ENCODE data around the gene PTBP1.

Gene PTBP1

GRCh38 chr19:782878-783668 lies 14.2 kb upstream of the PTBP1 start:
- no peak for DNase-seq (ENCODE audit: low read depth, low spot score)
- Histone ChIP-seq H3K9me3 (ENCODE audit: insufficient read depth, low read length) (no peaks in the 10 kb centered on the region), H3K36me3 (ENCODE audit: insufficient read depth, insufficient read length, low read length) (peaks cover 25% of the 10 kb centered on the region), H3K4me3 (ENCODE audit: insufficient read length, low read depth) (peak overlapping the region; percentile 64), H3K9ac (ENCODE audit: insufficient read length, low read depth) (peak overlapping the region; percentile 80), H3K27me3 (ENCODE audit: insufficient read depth, insufficient read length) (no peaks in the 10 kb centered on the region), H3K4me1 (ENCODE audit: insufficient read depth, insufficient read length) (peaks cover 9% of the 10 kb centered on the region)
- TF ChIP-seq SUZ12 (IDR thresholded peaks at IDR 0.05; ENCODE audit: extremely low read depth, insufficient read depth, insufficient read length): no peak

DNA sequence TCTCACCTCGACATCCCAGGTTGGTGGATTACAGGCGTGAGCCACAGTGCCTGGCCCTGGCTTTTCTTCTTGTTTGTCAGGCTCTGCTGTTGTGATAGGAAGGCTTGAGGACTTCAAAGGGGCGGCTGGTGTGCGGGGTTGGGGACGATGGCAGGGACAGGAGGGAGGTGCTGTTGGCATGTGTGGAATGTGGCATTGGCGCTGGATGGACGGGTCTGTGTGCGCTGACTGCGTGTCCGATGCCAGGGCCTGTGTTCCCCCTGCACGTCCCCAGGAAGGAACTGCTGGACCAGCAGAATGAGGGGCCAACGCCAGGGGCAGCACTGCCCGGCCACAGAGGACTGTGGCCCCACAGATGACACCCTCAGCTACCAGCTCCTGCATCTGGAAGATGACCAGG lies 12.7 kb upstream of the PTBP1 start:
- Histone ChIP-seq H3K9me3 (ENCODE audit: insufficient read depth, low read length) (no peaks in the 10 kb centered on the region), H3K36me3 (ENCODE audit: insufficient read depth, insufficient read length, low read length) (peaks cover 23% of the 10 kb centered on the region), H3K9ac (ENCODE audit: insufficient read length, low read depth) (peak overlapping the region; percentile 76), H3K4me1 (ENCODE audit: insufficient read depth, insufficient read length) (peaks cover 15% of the 10 kb centered on the region), H3K4me3 (ENCODE audit: insufficient read length, low read depth) (no peak overlapping the region), H3K27me3 (ENCODE audit: insufficient read depth, insufficient read length) (no peaks in the 10 kb centered on the region)
- no peak for DNase-seq (ENCODE audit: low read depth, low spot score)
- TF ChIP-seq YY1 (IDR thresholded peaks at IDR 0.05; ENCODE audit: insufficient read depth, insufficient read length): no peak
- no peak for TF ChIP-seq SUZ12 (IDR thresholded peaks at IDR 0.05; ENCODE audit: extremely low read depth, insufficient read depth, insufficient read length)
- TF ChIP-seq ZNF274 (IDR thresholded peaks at IDR 0.05; ENCODE audit: low read depth, low read length): no peak

- DNase-seq (ENCODE audit: low read depth, low spot score): no peak
- no peak for TF ChIP-seq ZNF274 (IDR thresholded peaks at IDR 0.05; ENCODE audit: low read depth, low read length)
- TF ChIP-seq SUZ12 (IDR thresholded peaks at IDR 0.05; ENCODE audit: extremely low read depth, insufficient read depth, insufficient read length): no peak
- no peak for TF ChIP-seq YY1 (IDR thresholded peaks at IDR 0.05; ENCODE audit: insufficient read depth, insufficient read length)
- Histone ChIP-seq H3K9me3 (ENCODE audit: insufficient read depth, low read length) (no peaks in the 10 kb centered on the region), H3K9ac (ENCODE audit: insufficient read length, low read depth) (peak overlapping the region; percentile 21), H3K36me3 (ENCODE audit: insufficient read depth, insufficient read length, low read length) (peaks cover 23% of the 10 kb centered on the region), H3K4me3 (ENCODE audit: insufficient read length, low read depth) (no peak overlapping the region), H3K27me3 (ENCODE audit: insufficient read depth, insufficient read length) (no peaks in the 10 kb centered on the region), H3K4me1 (ENCODE audit: insufficient read depth, insufficient read length) (peaks cover 12% of the 10 kb centered on the region)
Observed at GRCh38 chr19:787536-787935, 9.7 kb upstream of the PTBP1 start.

DNA sequence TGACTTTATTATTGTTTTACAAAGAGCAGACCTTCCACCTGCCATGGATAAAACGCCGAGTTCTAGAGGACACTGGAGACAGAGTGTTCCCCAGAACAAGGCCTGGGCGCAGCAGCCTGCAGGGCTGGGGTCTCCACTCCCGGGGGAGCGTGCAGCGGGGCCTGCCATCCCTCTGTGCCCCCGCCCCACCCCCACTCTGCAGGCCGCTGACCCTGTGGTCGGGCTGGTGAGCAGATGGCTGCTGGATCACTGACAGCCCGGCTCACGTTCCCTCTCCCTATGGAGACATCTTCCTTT lies 8.6 kb upstream of the PTBP1 start:
- DNase-seq (ENCODE audit: low read depth, low spot score): no peak
- Histone ChIP-seq H3K9ac (ENCODE audit: insufficient read length, low read depth) (peak overlapping the region; percentile 72), H3K36me3 (ENCODE audit: insufficient read depth, insufficient read length, low read length) (peaks cover 23% of the 10 kb centered on the region), H3K9me3 (ENCODE audit: insufficient read depth, low read length) (no peaks in the 10 kb centered on the region), H3K4me3 (ENCODE audit: insufficient read length, low read depth) (no peak overlapping the region), H3K4me1 (ENCODE audit: insufficient read depth, insufficient read length) (peaks cover 15% of the 10 kb centered on the region), H3K27me3 (ENCODE audit: insufficient read depth, insufficient read length) (no peaks in the 10 kb centered on the region)
- TF ChIP-seq ZNF274 (IDR thresholded peaks at IDR 0.05; ENCODE audit: low read depth, low read length) (no peak), SUZ12 (IDR thresholded peaks at IDR 0.05; ENCODE audit: extremely low read depth, insufficient read depth, insufficient read length) (no peak), YY1 (IDR thresholded peaks at IDR 0.05; ENCODE audit: insufficient read depth, insufficient read length) (no peak)

DNA sequence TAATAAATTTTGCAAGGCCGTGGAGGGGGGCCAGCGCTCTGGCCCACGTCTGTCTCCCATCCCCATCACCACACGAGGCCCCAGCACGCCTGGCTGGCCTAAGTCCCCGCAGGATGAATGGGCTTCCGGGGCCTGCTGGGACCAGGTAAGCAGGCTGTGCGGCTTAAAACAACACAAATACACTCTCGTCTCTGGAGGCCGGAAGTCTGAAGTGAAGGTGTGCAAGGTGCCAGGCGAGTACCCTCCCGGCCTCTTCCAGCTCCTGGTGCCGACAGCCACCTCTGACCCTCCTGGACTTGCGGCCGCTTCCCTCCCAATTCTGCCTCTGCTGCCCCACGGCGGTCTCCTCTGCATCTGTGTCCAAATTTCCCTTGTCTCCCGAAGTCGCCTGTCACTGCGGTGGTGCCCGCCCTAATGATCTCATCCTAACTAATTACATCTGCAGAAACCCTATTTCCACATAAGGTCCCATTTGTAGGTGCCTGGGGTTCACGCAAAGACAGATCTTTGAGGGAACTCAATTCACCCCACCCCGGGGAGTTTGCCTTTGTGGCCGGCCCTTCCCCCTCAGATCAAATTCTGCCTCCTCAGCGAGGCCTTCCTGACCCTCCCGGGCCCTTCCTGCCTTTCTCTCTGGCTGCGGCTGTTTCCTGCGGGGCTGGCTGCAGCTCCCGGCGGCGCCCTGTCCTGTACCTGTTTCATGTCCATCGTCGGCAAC lies 8.1 kb upstream of the PTBP1 start:
- Histone ChIP-seq H3K4me1 (ENCODE audit: insufficient read depth, insufficient read length) (peaks cover 17% of the 10 kb centered on the region), H3K27me3 (ENCODE audit: insufficient read depth, insufficient read length) (no peaks in the 10 kb centered on the region), H3K36me3 (ENCODE audit: insufficient read depth, insufficient read length, low read length) (peaks cover 23% of the 10 kb centered on the region), H3K9ac (ENCODE audit: insufficient read length, low read depth) (peak overlapping the region; percentile 72), H3K9me3 (ENCODE audit: insufficient read depth, low read length) (no peaks in the 10 kb centered on the region), H3K4me3 (ENCODE audit: insufficient read length, low read depth) (no peak overlapping the region)
- no peak for DNase-seq (ENCODE audit: low read depth, low spot score)
- TF ChIP-seq YY1 (IDR thresholded peaks at IDR 0.05; ENCODE audit: insufficient read depth, insufficient read length) (no peak), SUZ12 (IDR thresholded peaks at IDR 0.05; ENCODE audit: extremely low read depth, insufficient read depth, insufficient read length) (no peak), ZNF274 (IDR thresholded peaks at IDR 0.05; ENCODE audit: low read depth, low read length) (no peak)

DNA sequence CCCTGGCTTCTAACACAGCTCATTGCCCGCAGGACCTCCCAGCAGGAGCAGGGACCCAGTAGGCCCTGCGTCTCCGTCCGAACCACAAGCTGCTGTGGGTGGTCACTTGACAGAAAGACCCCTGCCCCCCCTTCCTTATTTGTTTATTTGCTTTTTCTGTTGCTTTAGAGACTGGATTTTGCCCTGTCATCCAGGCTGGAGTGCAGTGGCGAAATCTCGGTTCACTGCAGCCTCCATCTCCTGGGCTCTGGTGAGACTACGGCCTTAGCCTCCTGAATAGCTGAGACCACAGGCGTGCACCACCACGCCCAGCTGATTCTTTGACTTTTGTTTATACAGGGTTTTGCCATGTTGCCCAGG lies 7.6 kb upstream of the PTBP1 start:
- peaks cover 15% of the 10 kb centered on the region for H3K4me1 ChIP-seq (ENCODE audit: insufficient read depth, insufficient read length)

DNA sequence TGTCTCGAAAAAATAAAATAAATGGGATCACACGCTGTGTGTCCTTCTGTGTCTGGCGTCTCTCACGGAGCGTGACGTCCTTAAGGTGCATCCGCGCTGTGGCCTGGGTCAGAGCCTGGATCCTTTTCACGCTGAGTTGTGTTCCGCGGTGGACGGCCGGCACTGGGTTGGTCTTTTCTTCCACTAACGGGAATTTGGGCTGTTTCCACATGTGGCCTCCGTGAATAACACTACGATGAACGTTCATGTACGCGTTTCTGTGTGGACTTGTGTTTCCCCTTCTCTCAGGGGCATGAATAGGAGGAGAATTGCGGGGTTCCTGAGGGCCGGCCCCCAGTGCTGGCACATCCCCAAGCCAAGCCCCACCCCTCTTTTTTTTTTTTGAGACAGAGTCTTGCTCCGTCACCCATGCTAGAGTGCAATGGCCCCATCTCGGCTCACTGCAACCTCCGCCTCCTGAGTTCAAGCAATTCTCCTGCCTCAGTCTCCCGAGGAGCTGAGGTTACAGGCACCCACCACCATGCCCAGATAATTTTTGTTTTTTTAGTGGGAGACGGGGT lies 6.2 kb upstream of the PTBP1 start:
- Histone ChIP-seq H3K36me3 (ENCODE audit: insufficient read depth, insufficient read length, low read length) (peaks cover 12% of the 10 kb centered on the region), H3K9me3 (ENCODE audit: insufficient read depth, low read length) (no peaks in the 10 kb centered on the region), H3K4me1 (ENCODE audit: insufficient read depth, insufficient read length) (peaks cover 19% of the 10 kb centered on the region), H3K9ac (ENCODE audit: insufficient read length, low read depth) (peak overlapping the region; percentile 47), H3K27me3 (ENCODE audit: insufficient read depth, insufficient read length) (no peaks in the 10 kb centered on the region), H3K4me3 (ENCODE audit: insufficient read length, low read depth) (no peak overlapping the region)
- no peak for DNase-seq (ENCODE audit: low read depth, low spot score)
- TF ChIP-seq ZNF274 (IDR thresholded peaks at IDR 0.05; ENCODE audit: low read depth, low read length) (no peak), SUZ12 (IDR thresholded peaks at IDR 0.05; ENCODE audit: extremely low read depth, insufficient read depth, insufficient read length) (no peak), YY1 (IDR thresholded peaks at IDR 0.05; ENCODE audit: insufficient read depth, insufficient read length) (no peak)

More for the DNA sequence above, 7.6 kb upstream of the PTBP1 start:
- no peak for TF ChIP-seq SUZ12 (IDR thresholded peaks at IDR 0.05; ENCODE audit: extremely low read depth, insufficient read depth, insufficient read length)
- TF ChIP-seq ZNF274 (IDR thresholded peaks at IDR 0.05; ENCODE audit: low read depth, low read length): no peak
- no peak for TF ChIP-seq YY1 (IDR thresholded peaks at IDR 0.05; ENCODE audit: insufficient read depth, insufficient read length)
- Histone ChIP-seq H3K36me3 (ENCODE audit: insufficient read depth, insufficient read length, low read length) (peaks cover 18% of the 10 kb centered on the region), H3K9me3 (ENCODE audit: insufficient read depth, low read length) (no peaks in the 10 kb centered on the region), H3K9ac (ENCODE audit: insufficient read length, low read depth) (peak overlapping the region; percentile 69), H3K27me3 (ENCODE audit: insufficient read depth, insufficient read length) (no peaks in the 10 kb centered on the region), H3K4me3 (ENCODE audit: insufficient read length, low read depth) (no peak overlapping the region)
- no peak for DNase-seq (ENCODE audit: low read depth, low spot score)
